HG03520 (cell line): Measurements from ENCODE around the gene PSMD11.
"Not testable (repeated sequence)": the region's sequence is repeated elsewhere in the genome, so short reads cannot be mapped to it uniquely, and the experiment has no call there.

ENCODE experiments used
- ATAC-seq: cut with Tn5 transposase; IDR thresholded peaks from one replicate; pipeline ENCODE4 v1.9.1; 2021; ENCODE audit warnings: mild to moderate bottlenecking, moderate library complexity; ENCODE audit not compliant: unreplicated experiment

The PSMD11 gene

GRCh38 chr17:32444301-32445073, at the start of gene PSMD11:
Gene PSMD11 (plus strand): TSS chr17:32444510. CDS start chr17:32444524, 14 bp downstream.
- ATAC-seq = peak; percentile 87

DNA sequence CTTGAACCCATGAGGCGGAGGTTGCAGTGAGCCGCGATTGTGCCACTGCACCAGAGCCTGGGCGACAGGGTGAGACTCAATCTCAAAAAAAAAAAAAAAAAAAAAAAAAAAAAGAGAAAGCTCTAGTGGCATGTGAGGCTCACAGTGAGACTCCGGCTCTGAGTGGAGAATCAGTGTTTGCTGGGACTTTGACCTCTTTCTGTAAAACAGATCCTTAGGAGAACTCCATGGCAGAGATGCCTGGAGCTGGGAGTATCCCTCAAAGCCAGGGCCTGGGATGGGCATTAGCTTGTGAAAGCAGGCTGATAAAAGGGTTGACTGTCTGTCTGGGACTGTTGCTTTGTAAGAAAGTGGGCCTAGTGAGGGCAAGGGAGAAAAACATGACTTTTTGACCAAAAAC, 48.0 kb upstream of the PSMD11 start:
- ATAC-seq = no peak

DNA sequence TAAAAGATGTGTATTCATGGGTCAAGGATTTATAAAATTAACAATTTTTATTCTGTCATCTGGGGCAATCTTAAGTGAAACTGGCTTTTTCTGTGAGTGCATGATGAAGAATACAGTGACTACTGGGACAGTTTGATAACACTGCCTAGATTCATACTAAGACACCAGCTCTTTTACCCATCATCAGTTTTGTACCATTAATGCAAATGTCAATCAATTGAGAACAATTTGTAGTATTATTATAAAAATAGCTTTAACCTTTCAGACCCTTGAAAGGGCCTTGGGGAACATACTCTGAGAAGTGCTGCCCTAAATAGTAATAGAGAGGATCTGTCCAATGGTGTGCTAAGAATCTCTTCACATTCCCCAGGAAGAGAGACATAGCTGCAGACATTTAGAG, 45.4 kb upstream of the PSMD11 start:
- no peak for ATAC-seq

DNA sequence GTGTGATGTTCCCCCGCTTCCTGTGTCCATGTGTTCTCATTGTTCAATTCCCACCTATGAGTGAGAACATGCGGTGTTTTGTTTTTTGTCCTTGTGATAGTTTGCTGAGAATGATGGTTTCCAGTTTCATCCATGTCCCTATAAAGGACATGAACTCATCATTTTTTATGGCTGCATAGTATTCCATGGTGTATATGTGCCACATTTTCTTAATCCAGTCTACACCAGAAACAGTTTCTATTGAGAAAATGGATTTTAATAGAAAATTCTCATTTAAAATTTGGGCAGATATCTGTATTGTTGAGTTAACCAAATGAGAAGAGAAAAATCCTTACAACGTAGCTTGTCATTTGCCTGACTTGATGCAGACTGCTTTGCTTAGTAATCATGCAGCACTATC, 34.2 kb upstream of the PSMD11 start:
- ATAC-seq = not testable (repeated sequence)

- ATAC-seq = no peak
Measured at GRCh38 chr17:32426894-32427293, 17.4 kb upstream of the PSMD11 start.

DNA sequence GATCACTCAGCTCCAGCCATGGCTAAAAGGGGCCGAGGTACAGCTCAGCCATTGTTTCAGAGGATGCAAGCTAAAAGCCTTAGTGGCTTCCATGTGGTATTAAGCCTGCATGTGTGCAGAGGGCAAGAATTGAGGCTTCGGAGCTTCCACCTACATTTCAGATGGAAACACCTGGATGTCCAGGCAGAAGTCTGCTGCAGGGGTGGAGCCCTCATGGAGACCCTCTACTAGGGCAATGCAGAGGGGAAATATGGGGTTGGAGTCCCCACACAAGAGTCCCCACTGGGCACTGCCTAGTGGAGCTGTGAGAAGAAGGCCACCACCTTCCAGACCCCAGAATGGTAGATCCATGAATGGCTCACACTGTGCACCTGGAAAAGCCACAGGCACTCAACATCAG, 14.7 kb upstream of the PSMD11 start:
- ATAC-seq = no peak

GRCh38 chr17:32440722-32441121, 3.6 kb upstream of the PSMD11 start:
- no peak for ATAC-seq

DNA sequence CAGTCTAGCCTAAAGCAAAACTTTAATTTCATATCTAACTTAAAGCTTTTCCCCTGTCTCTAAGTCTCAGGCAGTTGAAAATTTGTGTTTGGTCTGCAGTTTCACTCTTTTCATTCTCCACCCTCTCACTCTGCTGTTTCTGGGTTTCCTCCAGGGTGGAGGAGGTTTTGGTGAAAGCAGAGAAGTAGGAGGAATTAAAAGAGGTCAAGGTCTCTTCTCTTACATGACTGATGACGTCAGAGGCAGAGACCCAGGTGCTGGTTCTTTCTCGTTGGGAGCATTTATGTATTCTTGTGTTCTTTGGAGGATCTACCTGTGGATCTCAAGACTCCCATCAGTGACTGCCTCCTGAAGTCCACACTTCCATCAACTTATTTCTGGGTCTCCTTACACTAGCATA, 2.4 kb upstream of the PSMD11 start:
- no peak for ATAC-seq

DNA sequence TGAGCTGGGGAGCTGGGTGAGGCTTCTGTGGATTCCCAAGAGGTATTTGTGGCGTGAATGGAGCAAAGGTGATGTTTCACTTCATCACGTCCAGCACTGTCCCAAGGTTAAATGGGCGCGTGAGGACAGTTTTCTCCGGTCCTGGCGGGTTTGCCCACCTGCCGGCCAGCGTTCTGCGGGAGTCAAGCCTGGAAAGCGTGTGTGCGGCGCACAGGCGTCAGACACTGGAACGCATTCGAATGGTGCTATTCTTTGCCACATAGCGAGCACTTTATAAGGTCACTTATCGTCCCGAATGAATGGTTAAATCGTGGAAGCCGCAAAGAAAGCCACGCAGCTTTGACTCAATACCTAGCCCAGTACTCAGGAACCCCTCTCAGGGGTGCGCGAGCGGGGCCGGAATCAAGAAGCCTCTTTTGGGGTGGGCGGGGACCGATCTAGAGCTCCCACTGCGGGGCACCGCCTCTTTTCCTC, 446 bp upstream of the PSMD11 start:
- ATAC-seq = no peak

DNA sequence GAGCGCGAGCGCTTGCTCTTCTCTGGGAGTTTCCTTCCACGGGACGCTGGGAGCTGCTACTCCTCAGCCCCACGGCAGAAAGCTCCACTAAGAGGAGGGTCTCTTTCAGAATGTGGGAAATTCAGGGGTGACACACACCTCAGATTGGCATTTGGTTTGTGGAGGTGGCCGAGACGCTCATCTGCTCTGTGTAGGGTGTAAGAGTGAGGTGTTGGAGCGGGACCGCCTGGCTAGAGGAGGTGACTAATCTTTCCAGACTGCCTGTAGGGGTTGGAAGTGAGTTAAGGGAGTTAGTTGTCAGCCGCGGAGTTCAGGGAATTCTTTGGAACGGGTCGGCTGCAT, 735 bp downstream of the PSMD11 start:
- ATAC-seq = no peak

DNA sequence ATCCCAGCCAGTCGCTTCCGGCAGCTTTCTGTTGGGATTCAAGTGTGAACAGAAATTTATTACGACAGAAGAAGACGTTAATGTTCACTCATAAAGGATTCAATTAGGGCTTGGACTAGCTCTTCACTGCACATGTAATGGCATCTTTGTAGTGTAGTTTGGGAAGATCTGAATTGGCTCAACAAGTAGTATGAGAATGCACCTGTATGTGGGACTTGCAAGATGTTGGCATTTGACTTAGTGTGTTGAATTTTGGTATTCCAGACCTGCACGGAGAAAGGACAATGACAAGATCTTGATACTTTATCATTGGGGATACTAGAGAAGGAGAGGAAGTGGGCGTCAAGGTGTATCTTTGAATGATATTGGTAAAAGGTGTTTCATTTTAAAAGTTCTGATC, 1.2 kb downstream of the PSMD11 start:
- no peak for ATAC-seq

DNA sequence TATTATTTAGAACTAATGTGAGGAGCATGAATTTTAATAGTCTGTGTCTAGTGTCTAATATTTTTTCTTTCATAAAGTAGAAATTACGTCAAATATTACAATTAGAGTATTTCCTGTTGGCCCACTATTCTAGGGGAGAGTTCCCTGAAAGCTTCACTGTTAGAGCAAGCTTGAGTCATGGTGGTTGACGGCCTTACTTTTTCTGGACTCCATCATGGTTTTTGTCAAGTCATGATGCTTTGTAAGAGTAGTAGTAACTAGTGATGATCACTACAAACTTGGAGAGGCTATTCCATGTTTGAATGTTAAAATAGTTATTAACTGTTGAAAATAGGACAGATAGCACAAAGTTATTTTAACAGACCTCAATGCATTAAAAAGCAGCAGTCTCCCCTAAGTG, 1.7 kb downstream of the PSMD11 start:
- no peak for ATAC-seq

DNA sequence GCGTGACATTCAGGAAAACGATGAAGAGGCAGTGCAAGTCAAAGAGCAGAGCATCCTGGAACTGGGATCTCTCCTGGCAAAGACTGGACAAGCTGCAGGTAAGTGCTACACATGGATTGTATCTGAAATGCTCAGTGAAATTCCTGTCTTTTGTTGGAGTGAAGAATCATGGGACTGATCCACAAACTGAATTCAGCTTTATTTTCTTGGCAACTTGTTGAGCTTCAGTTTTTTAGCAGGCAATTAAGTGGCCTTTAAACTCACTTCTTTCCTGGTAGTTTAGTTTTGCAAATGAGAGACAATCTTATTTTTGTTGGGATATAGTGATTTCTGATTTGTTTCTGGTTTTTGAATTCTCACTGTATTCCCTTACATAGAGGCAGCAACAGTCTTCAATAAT, 2.6 kb downstream of the PSMD11 start:
- no peak for ATAC-seq

DNA sequence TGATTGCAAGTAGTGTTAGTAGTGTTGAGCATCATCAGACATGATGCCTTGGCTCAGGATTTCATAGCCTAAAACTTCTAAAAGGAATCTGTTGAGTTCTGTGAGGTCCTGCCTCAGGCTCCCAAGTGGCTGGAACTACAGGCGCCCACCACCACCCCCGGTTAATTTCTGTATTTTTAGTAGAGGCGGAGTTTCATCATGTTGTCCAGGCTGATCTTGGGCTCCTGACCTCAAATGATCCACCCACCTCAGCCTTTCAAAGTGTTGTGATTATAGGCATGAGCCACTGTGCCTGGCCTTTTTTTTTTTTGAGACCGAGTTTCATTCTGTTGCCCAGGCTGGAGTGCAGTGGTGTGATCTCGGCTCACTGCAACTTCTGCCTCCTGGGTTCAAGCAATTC, 5.7 kb downstream of the PSMD11 start:
- ATAC-seq = no peak

GRCh38 chr17:32450379-32450778, 6.1 kb downstream of the PSMD11 start:
- not testable (repeated sequence) for ATAC-seq

DNA sequence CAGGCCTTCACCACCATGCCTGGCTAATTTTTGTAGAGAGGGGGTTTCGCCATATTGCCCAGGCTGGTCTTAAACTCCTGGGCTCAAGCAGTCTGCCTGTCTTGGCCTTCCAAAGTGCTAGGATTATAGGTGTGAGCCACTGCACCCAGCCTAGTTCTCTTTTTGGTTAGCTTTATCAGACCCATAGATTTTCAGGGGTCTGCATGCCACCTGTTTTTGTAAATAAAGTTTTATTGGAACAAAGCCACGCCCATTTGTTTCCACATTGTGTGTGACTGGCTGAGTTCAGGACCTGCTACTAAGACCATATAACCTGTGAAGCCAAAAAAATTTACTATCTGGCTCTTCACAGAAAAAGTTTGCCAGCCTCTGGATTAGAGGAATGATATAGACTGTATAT, 7.6 kb downstream of the PSMD11 start:
- ATAC-seq = no peak

- no peak for ATAC-seq
Measured at GRCh38 chr17:32452281-32452680, 8.0 kb downstream of the PSMD11 start.

DNA sequence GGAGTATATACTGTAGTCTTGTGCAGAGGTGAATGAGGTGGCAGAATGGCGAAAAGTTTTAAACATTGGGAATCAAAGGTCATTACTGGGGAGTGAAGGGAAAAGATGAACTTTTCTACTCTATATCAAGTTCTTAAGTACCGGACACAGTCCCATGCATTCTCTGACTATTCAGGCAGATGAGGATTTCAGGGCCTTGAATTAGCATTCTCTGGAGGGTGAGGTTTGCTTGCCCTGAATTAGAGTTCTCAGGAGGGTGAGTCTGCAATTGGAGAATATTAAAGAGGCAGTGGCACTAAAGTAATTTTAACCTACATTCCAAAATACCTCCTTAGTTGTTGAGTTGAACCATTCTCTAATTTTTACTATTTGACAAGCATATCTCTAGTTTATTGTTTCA, 9.1 kb downstream of the PSMD11 start:
- no peak for ATAC-seq

DNA sequence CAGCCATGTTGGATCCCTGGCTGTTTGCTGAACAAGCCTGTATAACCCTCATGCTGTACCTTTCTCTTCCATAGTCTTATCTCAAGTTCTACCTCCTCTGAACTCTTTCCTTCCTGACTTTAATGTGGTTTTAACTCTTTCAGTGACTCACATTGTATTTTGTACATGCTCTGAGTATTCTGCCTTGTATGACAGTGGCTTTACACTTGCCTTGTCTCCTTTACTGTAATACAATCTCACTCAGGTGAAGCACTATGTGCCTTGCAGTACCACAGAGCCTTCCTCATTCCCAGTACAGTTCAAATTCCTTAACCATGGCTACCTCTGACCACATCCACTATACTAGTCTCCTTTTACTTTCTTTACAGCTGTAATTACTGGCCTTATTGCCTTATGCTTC, 14.1 kb downstream of the PSMD11 start:
- no peak for ATAC-seq

DNA sequence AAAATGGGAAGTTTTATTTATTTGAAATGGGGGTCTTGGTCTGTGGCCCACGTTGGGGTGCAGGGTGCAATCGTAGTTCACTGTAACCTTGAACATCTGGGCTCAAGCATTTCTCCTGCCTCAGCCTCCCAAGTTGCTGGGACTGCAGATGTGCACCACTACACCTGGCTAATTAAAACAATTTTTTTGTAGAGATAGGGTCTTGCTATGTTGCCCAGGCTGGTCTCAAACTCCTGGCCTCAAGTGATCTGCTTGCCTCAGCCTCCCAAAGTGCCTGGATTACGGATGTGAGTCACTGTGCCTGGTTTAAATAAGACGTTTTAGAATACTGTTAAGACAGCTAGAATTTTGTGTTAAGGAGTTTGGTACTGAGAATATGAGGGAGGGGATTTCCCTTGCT, 15.7 kb downstream of the PSMD11 start:
- ATAC-seq = no peak

DNA sequence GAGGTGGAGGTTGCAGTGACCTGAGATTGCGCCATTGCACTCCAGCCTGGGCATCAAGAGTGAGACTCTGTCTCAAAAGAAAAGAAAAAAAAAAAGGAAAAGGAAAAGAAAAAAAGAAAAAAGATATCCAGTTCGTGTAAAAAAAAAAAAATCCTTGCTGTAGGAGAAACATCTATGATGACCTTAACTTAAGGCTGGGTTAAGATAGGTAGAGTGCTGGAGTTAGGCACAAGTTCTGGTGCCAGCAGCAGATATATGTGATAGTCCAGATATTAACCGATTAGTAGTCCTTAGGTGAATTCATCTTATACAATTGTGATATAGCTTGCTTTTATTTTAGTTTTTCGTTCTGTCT, 17.2 kb downstream of the PSMD11 start:
- no peak for ATAC-seq

DNA sequence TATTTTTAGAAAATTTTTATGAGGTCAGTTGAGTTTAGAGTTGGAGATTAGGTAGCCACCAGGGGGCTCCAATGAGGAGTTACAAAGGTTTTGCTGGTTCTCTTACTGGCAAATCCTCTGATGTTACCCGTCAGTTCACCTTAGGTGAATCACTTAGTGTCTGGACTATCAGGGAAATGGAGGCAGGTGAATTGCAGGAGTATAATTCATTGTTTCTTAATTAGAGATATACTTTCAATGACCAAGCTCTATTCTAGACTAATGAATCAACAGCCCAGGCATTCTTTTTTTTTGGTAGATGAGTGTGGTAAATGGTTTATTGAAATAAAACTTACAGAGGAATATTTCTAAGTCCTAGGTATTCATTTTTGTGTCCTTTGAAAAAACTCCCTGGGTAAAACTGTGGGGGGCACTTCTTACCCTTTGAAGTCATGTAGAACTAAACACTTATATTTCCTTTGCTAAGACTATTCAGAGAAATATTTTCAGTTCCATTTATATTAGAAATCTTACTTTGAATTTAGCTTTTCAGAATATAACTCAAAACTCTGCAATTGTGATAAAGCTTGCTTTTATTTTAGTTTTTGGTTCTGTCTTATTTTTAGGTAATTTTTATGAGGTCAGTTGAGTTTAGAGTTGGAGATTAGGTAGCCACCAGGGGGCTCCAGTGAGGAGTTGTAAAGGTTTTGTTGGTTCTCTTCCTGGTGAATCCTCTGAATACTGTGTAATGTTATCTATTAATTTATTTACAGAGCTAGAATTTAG, 17.7 kb downstream of the PSMD11 start:
- no peak for ATAC-seq

DNA sequence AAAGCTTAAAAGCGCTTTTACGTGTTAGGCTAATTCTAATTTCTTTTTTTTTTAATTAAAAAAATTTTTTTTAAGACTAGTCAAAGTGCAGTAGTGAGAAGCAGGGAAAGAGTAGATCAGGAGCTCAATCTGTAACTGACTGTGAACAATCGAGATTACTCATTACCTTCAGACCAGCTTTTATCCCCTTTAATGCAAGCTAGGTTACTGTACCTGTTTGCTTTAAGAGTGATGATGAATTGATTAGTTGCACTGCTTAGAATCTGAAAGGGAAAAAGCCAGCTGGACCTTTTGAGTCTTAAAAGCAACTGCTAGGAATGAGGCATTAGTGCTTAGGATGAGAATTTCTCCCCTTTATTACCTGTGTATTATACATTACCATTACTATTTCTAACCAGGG, 19.0 kb downstream of the PSMD11 start:
- ATAC-seq = no peak
